MCF 10A (cell line): ENCODE measurements around the gene HORMAD2. TPM values are rescaled to one million over a fixed set of nuclear protein-coding genes. Genes with fewer than 3 reads are reported as not detected.
"Not testable (repeated sequence)": the region's sequence is repeated elsewhere in the genome, so short reads cannot be mapped to it uniquely, and the experiment has no call there.

ENCODE experiments used
- BruUV-seq: library from RNA; stranded (reverse); fragments of 400-500 nt; replicated peaks from 2 replicates; lab custom pipeline; 2021; lab: Mats Ljungman, UMichigan
- CTCF ChIA-PET: fragments of 300-600 bp; sonication (Branson Sonifier 250); formaldehyde crosslinking; extraction: SDS; loops from one replicate; lab custom pipeline; 2021; ENCODE audit warnings: antibody characterized with exemption, inconsistent platforms; lab: Yijun Ruan, JAX
- POLR2A ChIA-PET: fragments of 300-600, 350-650 bp; sonication (Branson Sonifier 250); formaldehyde crosslinking; extraction: SDS; loops from one replicate; lab custom pipeline; 2020; ENCODE audit warnings: antibody characterized with exemption, inconsistent platforms; lab: Yijun Ruan, JAX
- DNase-seq: peaks from one replicate; pipeline ENCODE4 v3.0.0-alpha.2; 2018; ENCODE audit not compliant: unreplicated experiment
- H3K27ac Mint-ChIP-seq: one replicate; pipeline ENCODE4 v1.8.0; 2022; ENCODE audit warnings: mild to moderate bottlenecking, low read depth, mixed read lengths; ENCODE audit not compliant: unreplicated experiment
- H3K27me3 Mint-ChIP-seq: one replicate; pipeline ENCODE4 v1.8.0; 2022; ENCODE audit warnings: mixed read lengths; ENCODE audit not compliant: insufficient read depth, unreplicated experiment
- H3K36me3 Mint-ChIP-seq: one replicate; pipeline ENCODE4 v1.8.0; 2022; ENCODE audit warnings: mild to moderate bottlenecking, moderate library complexity, mixed read lengths; ENCODE audit not compliant: insufficient read depth, unreplicated experiment
- H3K4me1 Mint-ChIP-seq: one replicate; pipeline ENCODE4 v1.8.0; 2022; ENCODE audit warnings: mixed read lengths; ENCODE audit not compliant: insufficient read depth, unreplicated experiment
- H3K4me3 Mint-ChIP-seq: one replicate; pipeline ENCODE4 v1.8.0; 2022; ENCODE audit warnings: mild to moderate bottlenecking, moderate library complexity, mixed read lengths; ENCODE audit not compliant: unreplicated experiment
- H3K9me3 Mint-ChIP-seq: one replicate; pipeline ENCODE4 v1.8.0; 2022; ENCODE audit warnings: mixed read lengths; ENCODE audit not compliant: unreplicated experiment
- CTCF ChIP-seq: fragments of 200-600 bp; IDR thresholded peaks from one replicate; pipeline ENCODE4 v1.8.0; 2022; ENCODE audit warnings: antibody characterized with exemption, mild to moderate bottlenecking; ENCODE audit not compliant: unreplicated experiment
- intact Hi-C: fragments of 100-400 bp; cut with micrococcal nuclease; formaldehyde crosslinking; loops from 2 replicates; pipeline ENCODE4 v1.14.1; 2022
- total RNA-seq: library from RNA; stranded (reverse); gene quantifications from 2 replicates; pipeline ENCODE4 v1.2.3, GENCODE V29; 2022

HORMAD2 gene
- total RNA-seq, 1 experiment from 2014 or later = not detected

GRCh38 chr22:30196880-30197336, 116.6 kb downstream of the HORMAD2 start:
- intact Hi-C loops = loop anchor here (1.0 to 5.0 kb wide), 3 partner anchors 8 to 80 kb away; partner anchors contain the start of gene LIF
- Mint-ChIP-seq H3K27me3 (no peaks in the 10 kb centered on the region), H3K4me3 (peak overlapping the region; percentile 66), H3K4me1 (peaks cover 33% of the 10 kb centered on the region), H3K36me3 (no peaks in the 10 kb centered on the region), H3K27ac (peak overlapping the region; percentile 96), H3K9me3 (no peaks in the 10 kb centered on the region)
- ChIA-PET POLR2A (interaction anchor here (0.6 to 2.2 kb wide), 17 partner anchors 8 to 643 kb away, joined by 3 to 15 read pairs (median 4); partner anchors contain the start of genes CASTOR1, THOC5 and ZMAT5), CTCF (interaction anchor here (0.6 to 1.1 kb wide), 5 partner anchors 11 to 503 kb away, joined by 3 to 4 read pairs (median 3); no protein-coding TSS in a partner anchor)
- BruUV-seq = no TSS peak
- TF ChIP-seq CTCF = no peak
- DNase-seq = no peak

GRCh38 chr22:30197389-30197788, 117.1 kb downstream of the HORMAD2 start:
- H3K27me3 Mint-ChIP-seq = no peaks in the 10 kb centered on the region

GRCh38 chr22:30198152-30198825, 118.0 kb downstream of the HORMAD2 start:
- Mint-ChIP-seq H3K9me3 (no peaks in the 10 kb centered on the region), H3K4me3 (no peak overlapping the region), H3K4me1 (peaks cover 33% of the 10 kb centered on the region), H3K36me3 (no peaks in the 10 kb centered on the region), H3K27me3 (no peaks in the 10 kb centered on the region), H3K27ac (peak overlapping the region; percentile 70)
- intact Hi-C loops = loop anchor here (5.0 kb wide), 1 partner anchor 81 kb away; no protein-coding TSS in a partner anchor
- BruUV-seq = no TSS peak
- TF ChIP-seq CTCF = no peak
- CTCF ChIA-PET = no interaction called here
- peak; percentile 25 for DNase-seq
- POLR2A ChIA-PET = interaction anchor here (0.6 to 1.1 kb wide), 3 partner anchors 12 to 64 kb away, joined by 3 read pairs; no protein-coding TSS in a partner anchor

More at GRCh38 chr22:30197389-30197788, 117.1 kb downstream of the HORMAD2 start:
- Mint-ChIP-seq H3K4me1 (peaks cover 33% of the 10 kb centered on the region), H3K4me3 (no peak overlapping the region), H3K9me3 (no peaks in the 10 kb centered on the region), H3K36me3 (no peaks in the 10 kb centered on the region), H3K27ac (peak overlapping the region; percentile 96)
- no peak for TF ChIP-seq CTCF
- DNase-seq = no peak
- intact Hi-C loops = loop anchor here (2.0 to 5.0 kb wide), 2 partner anchors 49 to 80 kb away; partner anchors contain the start of gene LIF
- ChIA-PET CTCF (interaction anchor here (0.7 kb wide), 1 partner anchor 504 kb away, joined by 3 read pairs; no protein-coding TSS in a partner anchor), POLR2A (interaction anchor here (1.7 to 2.2 kb wide), 5 partner anchors 8 to 81 kb away, joined by 4 to 15 read pairs (median 7); no protein-coding TSS in a partner anchor)
- no TSS peak for BruUV-seq

- BruUV-seq = no TSS peak
- Mint-ChIP-seq H3K9me3 (peaks cover 6% of the 10 kb centered on the region), H3K4me1 (peaks cover 34% of the 10 kb centered on the region), H3K27ac (peak overlapping the region; percentile 70), H3K36me3 (no peaks in the 10 kb centered on the region), H3K27me3 (no peaks in the 10 kb centered on the region), H3K4me3 (no peak overlapping the region)
- no peak for TF ChIP-seq CTCF
- POLR2A ChIA-PET = interaction anchor here (0.6 to 1.1 kb wide), 3 partner anchors 13 to 64 kb away, joined by 3 read pairs; no protein-coding TSS in a partner anchor
- CTCF ChIA-PET = no interaction called here
- no peak for DNase-seq
- intact Hi-C loops = loop anchor here (5.0 kb wide), 1 partner anchor 82 kb away; no protein-coding TSS in a partner anchor
These were observed 118.7 kb downstream of the HORMAD2 start for GRCh38 chr22:30198921-30199320.

- CTCF ChIA-PET = interaction anchor here (0.6 kb wide), 1 partner anchor 1430 kb away, joined by 3 read pairs; no protein-coding TSS in a partner anchor
- H3K27ac Mint-ChIP-seq, H3K4me3 Mint-ChIP-seq, H3K36me3 Mint-ChIP-seq, H3K27me3 Mint-ChIP-seq, DNase-seq, BruUV-seq, intact Hi-C loops, H3K9me3 Mint-ChIP-seq: not testable (repeated sequence)
- peaks cover 38% of the 10 kb centered on the region for H3K4me1 Mint-ChIP-seq
- POLR2A ChIA-PET = interaction anchor here (1.2 kb wide), 1 partner anchor 11 kb away, joined by 3 read pairs; no protein-coding TSS in a partner anchor
These were observed 120.6 kb downstream of the HORMAD2 start for GRCh38 chr22:30200905-30201304.
